DOHH2 (cell line): ENCODE results near the gene TRIP4.

Source experiments
- CTCF ChIP-seq: fragments of 200-600 bp; sonication (generic); IDR thresholded peaks from one replicate; pipeline ENCODE4 v1.5.1; 2014; ENCODE audit warnings: antibody characterized with exemption, mild to moderate bottlenecking, low read depth, low read length; ENCODE audit not compliant: poor library complexity, severe bottlenecking
- EZH2phosphoT487 ChIP-seq: fragments of 200-600 bp; sonication (generic); IDR thresholded peaks from 2 replicates; pipeline ENCODE4 v1.6.1; 2017; ENCODE audit warnings: borderline replicate concordance, mild to moderate bottlenecking, antibody characterized with exemption, low read length, moderate library complexity, mixed read lengths

- TF ChIP-seq CTCF (no peak), EZH2phosphoT487 (no peak)
Observed at GRCh38 chr15:64422697-64423096, 35.1 kb downstream of the TRIP4 start.
